ENCODE results near the gene HOXD9. TPM values are rescaled to one million over a fixed set of nuclear protein-coding genes. Genes with fewer than 3 reads are reported as not detected.

Gene HOXD9
- total RNA-seq, 1 donor from 2014 or later, result 23.8 TPM

- no peak for DNase-seq (ENCODE audit: low read depth in 2 of 2)
Observed at GRCh38 chr2:176152350-176153181, 30.0 kb downstream of the HOXD9 start.

GRCh38 chr2:176154576-176155252 lies 32.2 kb downstream of the HOXD9 start:
- no peak for DNase-seq (ENCODE audit: low read depth in 2 of 2)

- DNase-seq (ENCODE audit: low read depth in 2 of 2), result no peak
Observed at GRCh38 chr2:176155356-176156044, 33.0 kb downstream of the HOXD9 start.

DNA sequence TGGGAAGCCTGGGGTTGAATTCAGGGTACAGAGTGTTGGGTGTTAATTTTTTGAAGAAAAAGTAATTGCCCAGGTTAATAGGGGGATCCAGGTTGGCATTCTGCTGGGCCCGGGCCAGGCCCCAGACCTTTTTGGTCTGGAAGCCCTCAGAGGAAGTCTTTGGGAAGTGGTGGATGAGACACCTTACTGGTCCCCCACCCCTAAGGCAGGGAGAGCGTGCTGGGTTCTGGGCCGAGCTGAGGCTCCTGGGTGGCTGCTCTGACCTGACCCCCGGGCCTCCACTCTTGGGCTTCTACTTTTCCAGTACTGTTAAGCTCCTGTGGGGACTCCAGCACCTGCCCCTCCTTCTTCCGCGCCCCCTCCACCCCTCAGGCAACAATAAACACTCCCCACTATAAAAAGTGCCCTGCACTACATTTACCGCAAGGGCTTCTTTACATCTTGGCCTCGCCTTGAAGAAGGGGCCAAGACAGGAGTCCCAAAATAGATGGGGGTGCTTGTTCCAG lies 33.8 kb downstream of the HOXD9 start:
- no peak for DNase-seq (ENCODE audit: low read depth in 2 of 2)

DNA sequence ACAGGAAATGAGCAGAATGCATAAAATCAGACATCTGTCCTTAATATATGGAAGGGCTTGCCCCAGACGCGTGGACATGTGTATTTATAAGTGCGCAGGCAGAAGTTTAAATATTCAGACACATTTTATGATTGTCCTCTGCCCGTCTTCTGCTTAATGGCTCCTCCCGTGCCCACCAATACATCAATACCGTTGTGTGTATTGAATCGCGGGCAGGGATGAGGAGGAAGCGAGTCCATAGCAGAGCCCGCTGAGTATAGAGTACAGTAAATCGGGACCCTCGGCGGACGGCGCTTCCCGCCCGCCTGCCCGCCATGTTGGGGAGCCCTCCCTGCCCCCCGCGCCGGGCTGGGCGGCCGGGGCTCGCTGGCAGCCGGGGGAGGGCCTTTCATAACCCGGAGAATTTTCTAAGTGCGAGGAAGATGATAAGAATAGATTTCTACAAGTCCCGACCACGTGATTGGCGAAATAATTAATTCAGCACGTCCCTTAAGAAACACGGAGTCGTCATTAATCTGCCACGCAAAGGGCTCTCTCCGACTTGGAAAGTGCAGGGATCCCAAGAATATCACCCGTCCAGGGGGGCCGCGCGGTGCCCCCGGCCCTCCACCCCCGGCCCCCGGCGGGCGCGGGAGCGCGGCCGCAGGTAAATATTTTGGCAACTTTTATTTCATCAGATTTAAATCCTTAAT lies 34.4 kb downstream of the HOXD9 start, which contains the start of gene HOXD3:
Gene HOXD3 (plus strand): TSS at position 501 of the 692 bp plus-strand sequence. CDS start 11,808 bp downstream, outside the sequence.
- DNase-seq (ENCODE audit: low read depth in 2 of 2), result no peak

- no peak for DNase-seq (ENCODE audit: low read depth in 2 of 2)
Observed at GRCh38 chr2:176157499-176158185, 35.1 kb downstream of the HOXD9 start.

DNA sequence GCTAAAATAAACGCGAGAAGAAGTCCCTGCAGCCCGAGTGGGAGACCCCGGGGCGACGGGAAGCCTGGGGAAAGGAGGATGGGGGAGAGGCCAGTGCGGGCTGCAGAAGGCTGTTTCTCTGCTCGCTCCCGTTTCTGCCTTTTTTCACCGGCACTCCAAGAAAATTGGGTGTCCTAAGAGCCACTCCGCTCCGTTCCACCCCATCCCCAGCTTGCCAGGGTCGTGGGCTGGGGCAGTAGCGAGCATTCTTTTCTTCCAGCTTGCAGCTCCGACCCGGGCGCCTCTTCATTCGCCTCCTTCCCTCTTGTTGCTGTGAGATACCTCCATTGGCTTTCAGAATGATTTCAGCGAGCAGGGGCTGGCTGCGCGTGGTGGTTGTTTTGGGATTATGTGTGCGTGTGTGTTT lies 35.7 kb downstream of the HOXD9 start:
- no peak for DNase-seq (ENCODE audit: low read depth in 2 of 2)

- DNase-seq (ENCODE audit: low read depth in 2 of 2), result no peak
Observed at GRCh38 chr2:176158855-176159662, 36.5 kb downstream of the HOXD9 start.

DNA sequence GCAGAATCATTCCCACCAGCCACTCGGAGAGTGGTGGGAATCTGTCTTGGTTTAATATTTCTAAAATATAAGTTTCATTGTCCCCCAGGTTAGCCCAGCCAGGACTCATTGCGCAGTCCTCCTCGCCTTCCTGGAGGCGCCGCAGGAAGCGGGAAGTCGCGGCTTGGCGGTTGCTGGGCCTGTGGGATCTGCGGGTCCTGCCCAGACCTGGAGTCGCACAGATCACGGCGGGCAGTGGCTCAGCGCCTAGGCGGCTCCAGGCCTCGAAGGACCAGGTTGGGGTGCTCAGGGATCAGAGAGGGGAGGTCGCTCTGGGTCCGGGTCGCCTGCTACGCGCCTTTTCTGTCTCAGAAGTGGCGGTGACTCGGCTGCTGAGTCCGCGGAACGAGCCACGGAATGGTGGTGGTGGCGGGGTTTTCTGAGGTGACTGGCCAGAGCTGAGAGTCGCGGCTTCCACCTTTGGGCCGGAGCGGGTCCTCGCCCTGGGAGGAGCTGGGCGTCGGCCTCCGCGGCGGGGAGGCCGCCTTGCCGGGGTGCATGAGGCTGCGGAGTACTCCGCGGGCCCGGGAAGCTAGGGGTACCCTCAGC lies 37.2 kb downstream of the HOXD9 start:
- DNase-seq (ENCODE audit: low read depth in 2 of 2), result no peak

GRCh38 chr2:176160251-176160985 lies 37.9 kb downstream of the HOXD9 start:
- no peak for DNase-seq (ENCODE audit: low read depth in 2 of 2)

- no peak for DNase-seq (ENCODE audit: low read depth in 2 of 2)
Observed at GRCh38 chr2:176160986-176161824, 38.7 kb downstream of the HOXD9 start.

GRCh38 chr2:176161825-176162626 lies 39.5 kb downstream of the HOXD9 start:
- DNase-seq (ENCODE audit: low read depth in 2 of 2), result peak in 1 of 2 donors; percentile 17

DNA sequence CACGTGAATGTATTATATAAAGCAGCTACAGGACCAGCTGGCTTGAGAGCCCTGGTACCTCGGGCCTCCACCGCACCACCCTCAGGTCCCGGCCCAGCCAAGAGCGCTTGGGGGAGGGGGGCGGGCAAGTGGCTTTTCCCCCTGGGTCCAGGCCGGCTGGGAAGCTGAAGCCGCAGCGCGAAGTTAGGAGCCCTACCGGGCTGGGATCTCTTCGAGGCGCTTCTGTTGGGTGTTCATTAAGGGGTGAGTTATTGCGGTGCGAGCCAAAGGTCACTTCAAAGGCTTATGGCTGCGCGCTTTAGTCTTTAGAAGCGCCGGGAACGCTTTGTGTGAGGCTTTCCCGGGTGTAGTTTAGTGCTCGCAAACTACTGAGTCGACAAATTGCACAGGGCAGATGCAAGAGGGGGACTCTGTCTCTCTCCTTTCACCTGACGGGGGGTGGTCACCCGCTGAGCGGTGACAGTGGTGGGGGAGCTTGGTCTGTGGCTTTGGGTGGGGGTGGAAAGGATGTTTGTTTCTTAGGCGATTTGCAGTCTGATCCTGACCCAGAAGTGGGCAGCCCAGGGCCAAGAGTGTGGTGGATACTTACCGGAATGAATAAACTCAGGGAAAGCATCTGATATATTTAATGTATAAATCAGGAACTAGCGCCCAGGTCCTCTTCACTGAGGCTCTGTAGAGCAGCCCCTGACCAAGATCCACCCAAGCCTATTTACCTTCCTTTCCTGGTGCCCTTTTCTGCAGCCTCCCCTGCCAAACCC lies 40.6 kb downstream of the HOXD9 start:
- DNase-seq (ENCODE audit: low read depth in 2 of 2), result no peak

DNA sequence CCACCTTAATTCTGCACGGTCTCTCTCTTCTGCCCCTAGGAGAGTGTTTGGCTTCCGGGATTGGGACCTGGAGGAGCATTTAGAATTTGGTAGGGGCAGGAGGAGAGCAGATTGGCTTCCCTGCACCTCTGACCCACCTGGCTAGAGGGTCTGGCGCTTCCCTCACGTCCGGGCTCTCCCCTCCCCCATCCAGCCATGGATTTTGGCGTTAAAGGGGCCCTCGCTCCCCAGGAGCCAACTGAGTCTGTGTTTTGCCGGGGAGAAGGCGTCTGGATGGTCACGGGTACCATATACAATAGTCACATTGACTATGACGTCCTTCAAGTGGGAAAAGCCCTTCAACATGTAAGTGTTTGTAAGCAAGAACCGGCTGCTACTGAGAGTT lies 41.1 kb downstream of the HOXD9 start:
- DNase-seq (ENCODE audit: low read depth in 2 of 2), result no peak

- no peak for DNase-seq (ENCODE audit: low read depth in 2 of 2)
Observed at GRCh38 chr2:176164201-176164600, 41.7 kb downstream of the HOXD9 start.
